Mesenteric fat pad (tissue), 1 donor: ENCODE results near the gene KRT1. TPM values are rescaled to one million over a fixed set of nuclear protein-coding genes. Genes with fewer than 3 reads are reported as not detected.

ENCODE experiments used
- DNase-seq: peaks from one replicate; pipeline ENCODE4 v3.0.0-alpha.2; 2020; ENCODE audit warnings: low spot score
- total RNA-seq: library from RNA; stranded (reverse); fragmentation: NEBNext Ultra II Directional; extraction: Animal tissue kit (Norgen Biotek cat#: 25700); gene quantifications from one replicate; pipeline ENCODE4 v1.2.1, GENCODE V29; 2021
- donor health status: DM: yes; HTN: yes; CAD: no.

The KRT1 gene
- total RNA-seq, 1 donor from 2014 or later = not detected

- DNase-seq = no peak
Observed at GRCh38 chr12:52698651-52699340, 18.6 kb upstream of the KRT1 start.

DNA sequence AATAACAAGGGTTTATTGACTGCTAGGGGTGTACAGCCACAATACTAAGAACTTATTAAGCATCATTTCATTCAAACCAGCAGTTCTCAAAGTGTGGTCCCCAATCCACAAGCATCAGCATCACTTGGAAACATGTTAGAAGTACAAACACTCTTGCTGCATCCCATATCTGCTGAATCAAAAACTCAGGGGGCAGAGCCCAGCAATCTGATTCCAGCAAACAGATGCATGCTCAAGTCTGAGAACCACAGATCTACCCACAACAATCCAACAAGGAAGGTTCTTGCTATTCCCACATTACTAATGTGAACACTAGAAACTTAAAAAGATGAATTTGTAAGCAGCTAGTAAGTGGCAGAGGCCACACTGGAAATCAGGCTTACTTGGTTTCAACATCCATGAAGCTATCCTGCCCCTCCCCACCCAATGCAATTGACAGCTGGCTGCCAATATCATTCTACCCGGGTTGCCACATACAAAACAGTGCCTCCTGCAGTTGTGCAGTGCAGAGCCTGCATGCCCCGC is 16.9 kb upstream of the KRT1 start:
- DNase-seq = no peak

GRCh38 chr12:52696588-52696987 is 16.4 kb upstream of the KRT1 start:
- DNase-seq = no peak

- DNase-seq = no peak
Observed at GRCh38 chr12:52695039-52695438, 14.8 kb upstream of the KRT1 start.

DNA sequence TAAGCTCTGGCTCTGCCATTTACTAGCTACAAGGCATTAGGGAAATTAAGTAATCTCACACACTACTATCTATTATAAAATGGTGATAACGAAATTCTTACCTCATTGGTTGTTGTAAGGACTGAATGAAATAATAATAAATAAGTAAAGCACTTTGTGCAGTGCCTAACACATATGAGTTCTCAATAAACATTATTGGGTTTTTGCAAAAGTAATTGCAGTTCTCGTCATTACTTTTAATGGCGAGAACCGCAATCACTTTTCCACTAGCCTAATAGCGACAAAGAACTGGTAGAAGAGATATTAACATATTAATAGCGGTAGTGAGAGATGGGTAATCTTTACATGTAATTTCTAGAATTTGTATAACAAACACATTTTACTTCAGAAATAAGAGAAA is 13.9 kb upstream of the KRT1 start:
- DNase-seq = no peak

DNA sequence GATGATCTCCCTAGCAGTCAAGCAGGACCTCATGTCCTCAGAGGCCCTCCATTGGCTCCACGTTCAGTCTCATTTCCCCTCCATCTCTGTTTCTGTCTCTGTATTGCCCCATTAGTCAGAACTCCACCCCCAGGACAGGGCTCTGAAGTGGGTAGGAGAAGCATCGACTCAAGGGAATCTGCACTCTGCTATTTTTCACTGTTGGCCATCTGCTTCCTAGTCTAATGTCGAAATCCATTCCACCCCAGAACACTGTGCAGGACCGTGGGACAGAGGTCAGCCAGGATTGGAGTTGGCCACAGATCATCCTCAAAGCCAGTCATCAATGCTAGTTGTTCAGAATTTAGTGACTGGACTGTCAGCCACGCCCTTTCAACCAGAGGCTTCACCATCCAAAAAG is 13.1 kb upstream of the KRT1 start:
- DNase-seq = no peak

DNA sequence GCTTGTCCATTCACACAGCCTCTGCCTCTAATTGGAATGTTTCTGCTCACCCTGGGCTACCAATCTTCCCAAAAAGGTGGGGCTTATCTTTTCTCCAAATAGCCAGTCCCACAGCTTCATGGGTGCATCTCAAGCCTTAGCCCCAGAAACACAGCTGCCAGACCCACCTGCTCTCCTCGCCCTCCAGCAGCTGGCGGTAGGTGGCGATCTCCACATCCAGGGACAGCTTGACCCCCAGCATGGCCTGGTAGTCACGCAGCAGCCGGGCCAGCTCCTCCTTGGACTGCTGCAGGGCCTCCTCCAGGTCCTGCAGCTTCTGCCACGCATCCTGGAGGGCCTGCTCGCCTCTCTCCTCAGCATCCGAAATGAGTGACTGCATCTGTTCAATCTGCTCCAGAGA is 12.0 kb upstream of the KRT1 start:
- DNase-seq = no peak

- no peak for DNase-seq
Observed at GRCh38 chr12:52691841-52692150, 11.6 kb upstream of the KRT1 start.

GRCh38 chr12:52691076-52691840 is 11.1 kb upstream of the KRT1 start:
- DNase-seq = no peak

- DNase-seq = no peak
Observed at GRCh38 chr12:52690351-52691075, 10.3 kb upstream of the KRT1 start.

- no peak for DNase-seq
Observed at GRCh38 chr12:52689936-52690335, 9.7 kb upstream of the KRT1 start.

DNA sequence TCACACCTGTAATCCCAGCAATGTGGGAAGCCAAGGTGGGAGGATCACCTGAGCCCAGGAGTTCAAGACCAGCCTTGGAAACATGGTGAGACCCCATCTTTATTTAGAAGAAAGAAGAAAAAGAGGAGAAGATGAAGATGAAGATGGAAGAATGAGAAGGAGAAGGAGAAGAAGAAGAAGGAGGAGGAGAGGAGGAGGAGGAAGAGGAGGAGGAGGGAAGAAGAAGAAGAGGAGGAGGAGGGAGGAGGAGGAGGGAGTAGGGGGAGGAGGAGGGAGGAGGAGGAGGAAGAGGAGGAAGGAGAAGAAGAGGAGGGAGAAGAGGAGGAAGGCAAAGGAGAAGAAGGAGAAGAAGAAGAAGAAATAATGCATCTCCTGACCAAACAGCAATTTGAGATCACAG is 9.0 kb upstream of the KRT1 start:
- DNase-seq = no peak

- DNase-seq = no peak
Observed at GRCh38 chr12:52688481-52688880, 8.3 kb upstream of the KRT1 start.

DNA sequence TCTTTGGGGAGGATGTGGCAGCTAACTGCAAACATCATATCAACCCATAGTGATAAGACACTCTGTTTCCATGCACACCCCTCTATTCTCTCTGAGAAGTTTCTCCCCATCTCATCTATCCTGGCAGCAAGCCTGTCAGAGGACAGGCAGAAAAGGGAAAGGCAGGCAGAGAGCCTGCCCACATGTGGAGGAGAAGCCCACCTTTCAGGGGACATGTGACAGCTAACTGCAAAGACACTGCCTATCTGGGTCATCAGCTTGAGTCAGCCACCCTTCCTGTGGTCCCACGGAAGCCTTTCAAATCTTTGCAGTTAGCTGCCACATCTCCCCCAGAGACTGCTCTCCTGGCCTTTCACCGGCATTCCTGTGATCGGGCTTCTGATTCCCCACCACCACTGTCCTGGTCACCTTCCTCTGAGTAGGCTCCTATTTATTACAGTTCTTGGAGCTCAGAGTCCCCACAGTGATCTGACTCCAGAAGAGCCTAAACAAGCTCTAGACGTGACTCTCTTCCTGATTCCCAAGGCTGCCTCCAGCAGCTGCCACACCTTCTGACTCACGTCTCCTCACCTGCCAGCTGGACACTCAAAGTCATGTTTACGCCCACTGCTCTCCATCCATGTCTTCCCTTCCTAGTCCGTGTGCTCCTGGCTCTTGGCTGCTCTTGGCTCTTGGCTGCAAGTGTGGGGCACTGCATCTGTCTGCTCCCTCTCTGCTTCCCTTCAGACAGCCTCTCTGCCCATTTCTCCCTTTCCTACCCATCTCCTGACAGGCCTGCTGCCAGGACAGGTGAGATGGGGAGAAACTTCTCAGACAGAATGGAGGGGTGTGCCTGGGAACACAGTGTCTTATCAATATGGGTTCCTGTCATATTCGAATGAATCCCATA is 7.5 kb upstream of the KRT1 start:
- no peak for DNase-seq

- no peak for DNase-seq
Observed at GRCh38 chr12:52686756-52687487, 6.7 kb upstream of the KRT1 start.

GRCh38 chr12:52686063-52686462 is 5.9 kb upstream of the KRT1 start:
- DNase-seq = no peak

- no peak for DNase-seq
Observed at GRCh38 chr12:52685406-52685890, 5.2 kb upstream of the KRT1 start.

DNA sequence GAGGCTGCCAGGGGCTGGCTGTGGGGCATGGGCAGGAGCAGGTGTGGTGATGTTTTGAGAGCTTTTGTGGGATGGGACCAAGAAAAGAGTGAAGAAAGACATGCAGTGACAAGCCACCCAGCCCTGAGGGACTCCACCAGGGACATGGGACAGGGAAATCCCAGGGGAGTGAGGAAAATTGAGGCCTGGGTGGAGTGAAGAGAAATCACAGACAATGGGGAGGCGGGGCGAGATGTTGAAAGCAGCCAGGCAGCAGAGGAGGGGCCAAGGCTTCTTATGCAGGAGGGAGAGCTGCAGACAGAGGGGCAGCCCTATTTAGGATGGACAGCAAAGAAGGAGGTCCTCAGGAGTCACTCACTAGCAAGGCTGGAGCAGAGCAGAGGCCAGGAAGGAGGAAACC is 4.2 kb upstream of the KRT1 start:
- no peak for DNase-seq

DNA sequence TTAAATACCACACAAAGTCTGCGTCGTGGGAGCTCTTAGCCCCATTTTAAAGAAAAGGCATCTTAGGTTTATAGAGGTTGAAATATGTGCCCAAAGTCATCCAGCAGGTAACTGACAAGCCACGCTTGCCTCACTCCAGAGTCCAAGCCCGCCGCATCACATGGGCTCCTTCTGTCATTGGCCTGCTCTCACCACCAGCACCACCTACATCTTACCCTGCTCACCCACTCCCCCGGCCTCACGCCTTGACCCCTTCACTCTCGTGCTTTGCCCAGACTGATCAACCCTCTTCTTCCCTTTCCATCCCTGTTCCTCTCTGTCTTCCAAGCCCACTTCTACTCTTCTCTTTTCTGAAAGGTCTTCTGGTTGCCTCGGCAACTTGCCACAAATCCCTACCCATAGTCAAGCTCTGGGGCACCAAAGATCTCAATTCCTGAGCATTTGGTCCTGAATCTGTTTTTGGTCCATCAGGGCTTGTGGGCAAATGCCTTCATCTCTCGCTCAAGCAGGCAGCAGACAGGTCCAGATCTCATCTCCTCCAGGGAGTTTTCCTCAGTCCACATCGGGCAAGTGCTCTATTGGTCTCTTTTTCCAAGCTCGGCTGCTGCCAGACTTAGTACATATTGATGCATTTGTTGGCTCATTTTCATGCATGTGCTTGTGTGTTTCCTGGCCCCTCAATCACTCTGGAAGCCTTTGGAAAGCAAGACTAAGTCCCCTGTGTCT is 3.5 kb upstream of the KRT1 start:
- no peak for DNase-seq
